Psoas muscle (tissue), 8 donors: ENCODE data around the gene CDK3. TPM values are rescaled to one million over a fixed set of nuclear protein-coding genes. Genes with fewer than 3 reads are reported as not detected.
A peak's percentile ranks its signal among the peaks of the same experiment; 100 is the strongest.

Experiments
- ATAC-seq, 4 donors: fragments of 200-7000 bp; cut with Tn5 transposase; one replicate each; pipeline ENCODE4 v1.9.1; 2020; ENCODE audit warnings: moderate library complexity in 3 of 4, mild to moderate bottlenecking in 2 of 4
- DNase-seq, 2 donors: peaks; one replicate each; pipeline ENCODE4 v3.0.0-alpha.2; 2020
- H3K27ac ChIP-seq: fragments of 200-600 bp; one replicate; pipeline ENCODE4 v1.8.0; 2022
- H3K27me3 ChIP-seq, 3 donors: fragments of 200-600 bp in 1 of 3; one replicate each; pipeline versions ENCODE4 v1.6.1 to v1.8.0; 2013 to 2022; ENCODE audit warnings: low read length in 2 of 3, mild to moderate bottlenecking in 2 of 3, moderate library complexity in 1 of 3; ENCODE audit not compliant: insufficient read depth in 3 of 3
- H3K36me3 ChIP-seq, 2 donors: fragments of 200-600 bp in 1 of 2; one replicate each; pipeline versions ENCODE4 v1.6.1 to v1.8.0; 2013 to 2022; ENCODE audit warnings: low read depth in 1 of 2, mild to moderate bottlenecking in 1 of 2, moderate library complexity in 1 of 2; ENCODE audit not compliant: insufficient read depth in 1 of 2
- H3K4me1 ChIP-seq: fragments of 200-600 bp; one replicate; pipeline ENCODE4 v1.8.0; 2022
- H3K4me3 ChIP-seq: fragments of 200-600 bp; one replicate; pipeline ENCODE4 v1.8.0; 2022; ENCODE audit warnings: mild to moderate bottlenecking
- H3K9me3 ChIP-seq: fragments of 200-600 bp; one replicate; pipeline ENCODE4 v1.8.0; 2022
- WGBS, 3 donors: extraction: QIAGEN DNeasy Blood & Tissue Kit; methylation state at CpG; one replicate each; pipeline versions ENCODE4 v1.1.6 to v1.1.7; 2013; 5-methylcytosine and 5-hydroxymethylcytosine counted together
- intact Hi-C, 2 donors: fragments of 100-400 bp; cut with DNase I; formaldehyde crosslinking; loops; one replicate each; pipeline versions ENCODE4 v1.11.0 to v1.14.2; 2022
- polyA plus RNA-seq, 3 donors: library from polyadenylated mRNA; stranded (reverse); fragments of 200-250 nt; gene quantifications; one replicate each; pipeline ENCODE4 v1.2.3, GENCODE V29; 2013
- total RNA-seq, 4 donors: library from RNA; stranded (reverse); fragmentation: NEBNext Ultra II Directional in 2 of 4; extraction: Animal tissue kit (Norgen Biotek cat#: 25700) in 2 of 4; gene quantifications; one replicate each; pipeline versions ENCODE4 v1.2.1 to v1.2.4, GENCODE V29; 2021 to 2023
- TF ChIP-seq, protein P1 (sequence below): fragments of 200-600 bp; IDR thresholded peaks from one replicate; pipeline ENCODE4 v1.8.0; 2022; ENCODE audit warnings: antibody characterized with exemption
- donor health status: healthy with polysubstance abuse.
- donor health status: DM: no; HTN: no; CAD: no; lungs with moderate emphysema.
- donor health status: Bipolar disorder and iron deficiency.
- donor health status: healthy.
- donor health status: DM: yes; HTN: yes; CAD: no.
- donor health status: DM: no; HTN: no; CAD: no.
- donor health status: DM: no; HTN: no; CAD: no.
- donor health status: DM: yes; HTN: yes; CAD: no.

CDK3 gene
- total and polyA plus RNA-seq, 7 donors = 0.47 to 1.9 (median 0.64) TPM

DNA sequence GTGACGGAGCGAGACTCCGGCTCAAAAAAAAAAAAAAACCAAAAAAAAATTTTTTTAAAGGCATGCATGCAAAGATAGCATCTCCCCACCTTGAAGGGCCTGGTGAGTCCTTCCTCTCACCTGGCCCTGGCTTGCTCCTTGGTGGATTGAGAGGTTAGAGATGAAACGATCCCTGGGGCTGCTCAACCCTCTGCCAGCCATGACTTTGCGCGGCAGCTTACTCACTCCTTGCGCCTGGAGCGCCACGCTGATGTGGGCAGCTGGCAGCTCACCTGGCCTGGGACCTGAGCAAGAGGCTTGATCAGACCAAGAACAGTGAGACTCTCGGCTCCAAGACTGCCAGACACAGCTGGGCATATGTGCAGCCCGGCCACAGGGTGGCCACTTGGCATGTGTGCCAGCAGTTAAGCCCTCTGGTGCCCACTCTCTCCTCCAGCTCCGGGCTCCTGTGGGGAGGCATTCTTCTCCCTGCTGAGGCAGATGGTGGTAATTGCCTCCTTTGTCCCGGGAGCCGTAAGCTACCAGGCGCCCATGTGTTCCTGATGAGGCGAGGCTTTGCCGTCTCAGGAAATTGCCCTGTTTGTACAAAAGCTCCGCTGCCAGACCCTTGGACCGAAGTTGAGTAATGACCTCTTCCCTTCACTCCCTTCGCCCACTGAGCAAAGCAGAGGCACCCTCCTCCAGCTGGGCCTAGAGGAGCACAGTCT is 31.6 kb downstream of the CDK3 start:
- 68 to 72% (median 70%) methylated on average over 19 to 20 of the region's 20 CpGs for WGBS, 3 donors
- ATAC-seq = peak in 2 of 4 donors; percentile 27 to 30
- TF ChIP-seq, protein P1, sequence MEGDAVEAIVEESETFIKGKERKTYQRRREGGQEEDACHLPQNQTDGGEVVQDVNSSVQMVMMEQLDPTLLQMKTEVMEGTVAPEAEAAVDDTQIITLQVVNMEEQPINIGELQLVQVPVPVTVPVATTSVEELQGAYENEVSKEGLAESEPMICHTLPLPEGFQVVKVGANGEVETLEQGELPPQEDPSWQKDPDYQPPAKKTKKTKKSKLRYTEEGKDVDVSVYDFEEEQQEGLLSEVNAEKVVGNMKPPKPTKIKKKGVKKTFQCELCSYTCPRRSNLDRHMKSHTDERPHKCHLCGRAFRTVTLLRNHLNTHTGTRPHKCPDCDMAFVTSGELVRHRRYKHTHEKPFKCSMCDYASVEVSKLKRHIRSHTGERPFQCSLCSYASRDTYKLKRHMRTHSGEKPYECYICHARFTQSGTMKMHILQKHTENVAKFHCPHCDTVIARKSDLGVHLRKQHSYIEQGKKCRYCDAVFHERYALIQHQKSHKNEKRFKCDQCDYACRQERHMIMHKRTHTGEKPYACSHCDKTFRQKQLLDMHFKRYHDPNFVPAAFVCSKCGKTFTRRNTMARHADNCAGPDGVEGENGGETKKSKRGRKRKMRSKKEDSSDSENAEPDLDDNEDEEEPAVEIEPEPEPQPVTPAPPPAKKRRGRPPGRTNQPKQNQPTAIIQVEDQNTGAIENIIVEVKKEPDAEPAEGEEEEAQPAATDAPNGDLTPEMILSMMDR = no peak
- H3K4me1 ChIP-seq = no peaks in the 10 kb centered on the region
- H3K4me3 ChIP-seq = no peak overlapping the region
- peaks cover 0 to 2% of the 10 kb centered on the region in 2 donors for H3K36me3 ChIP-seq
- intact Hi-C loops = no loop called here
- H3K27me3 ChIP-seq = peaks cover 0 to 1% (median 0%) of the 10 kb centered on the region in 3 donors
- peak in 1 of 2 donors; percentile 9 for DNase-seq
- H3K27ac ChIP-seq = no peak overlapping the region
- H3K9me3 ChIP-seq = no peaks in the 10 kb centered on the region

DNA sequence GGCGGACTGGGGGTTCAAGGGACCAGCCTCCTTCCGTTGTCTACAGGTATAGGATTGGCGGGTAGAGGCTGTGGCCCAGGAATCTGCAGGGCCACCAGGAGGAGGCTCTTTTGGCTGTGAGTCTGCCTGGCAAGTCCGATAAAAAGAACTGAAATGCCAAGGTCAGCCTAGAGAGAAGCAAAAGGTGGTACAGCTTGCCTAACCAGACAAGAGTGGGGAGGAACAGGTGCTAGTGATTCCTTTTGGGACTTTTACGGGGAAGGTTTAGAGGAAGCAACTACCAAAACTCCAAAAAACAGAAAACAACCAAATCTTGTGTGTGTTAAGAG is 32.1 kb downstream of the CDK3 start:
- Histone ChIP-seq H3K4me3 (no peak overlapping the region), H3K9me3 (no peaks in the 10 kb centered on the region), H3K27me3 (no peaks in the 10 kb centered on the region), H3K4me1 (no peaks in the 10 kb centered on the region), H3K27ac (no peak overlapping the region), H3K36me3 (peaks cover 0 to 7% of the 10 kb centered on the region in 2 donors)
- DNase-seq (peak in 1 of 2 donors; percentile 9), ATAC-seq (no peak)
- TF ChIP-seq, protein P1 = no peak
- 85 to 94% (median 90%) methylated on average over 5 of the region's 5 CpGs for WGBS, 3 donors
- intact Hi-C loops = no loop called here

DNA sequence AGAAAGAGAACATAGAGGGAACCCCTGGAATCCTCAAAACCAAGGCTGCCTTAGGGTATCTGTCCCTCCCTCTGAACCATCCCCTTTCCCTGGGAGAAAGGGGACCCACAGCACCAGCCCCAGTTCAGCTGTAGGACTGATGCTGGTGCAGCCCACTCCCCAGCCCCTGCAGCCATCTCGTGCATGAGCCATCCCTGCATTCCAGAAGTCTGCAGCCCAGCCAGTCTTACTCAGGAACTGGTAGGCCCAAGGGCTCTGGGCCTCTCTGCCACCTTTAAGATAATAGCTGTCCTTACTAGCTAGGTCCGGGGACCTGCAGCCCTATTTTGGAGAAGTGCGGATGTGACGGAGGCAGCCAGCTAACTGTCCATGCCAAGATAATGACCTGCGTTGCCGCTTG is 32.5 kb downstream of the CDK3 start:
- WGBS, 3 donors = 94 to 95% (median 94%) methylated on average over 6 of the region's 6 CpGs
- intact Hi-C loops = no loop called here
- peaks cover 0 to 11% of the 10 kb centered on the region in 2 donors for H3K36me3 ChIP-seq
- DNase-seq (no peak), ATAC-seq (no peak)
- no peaks in the 10 kb centered on the region for H3K9me3 ChIP-seq
- no peaks in the 10 kb centered on the region for H3K27me3 ChIP-seq
- TF ChIP-seq, protein P1 = no peak
- no peaks in the 10 kb centered on the region for H3K4me1 ChIP-seq
- H3K27ac ChIP-seq = no peak overlapping the region
- no peak overlapping the region for H3K4me3 ChIP-seq

DNA sequence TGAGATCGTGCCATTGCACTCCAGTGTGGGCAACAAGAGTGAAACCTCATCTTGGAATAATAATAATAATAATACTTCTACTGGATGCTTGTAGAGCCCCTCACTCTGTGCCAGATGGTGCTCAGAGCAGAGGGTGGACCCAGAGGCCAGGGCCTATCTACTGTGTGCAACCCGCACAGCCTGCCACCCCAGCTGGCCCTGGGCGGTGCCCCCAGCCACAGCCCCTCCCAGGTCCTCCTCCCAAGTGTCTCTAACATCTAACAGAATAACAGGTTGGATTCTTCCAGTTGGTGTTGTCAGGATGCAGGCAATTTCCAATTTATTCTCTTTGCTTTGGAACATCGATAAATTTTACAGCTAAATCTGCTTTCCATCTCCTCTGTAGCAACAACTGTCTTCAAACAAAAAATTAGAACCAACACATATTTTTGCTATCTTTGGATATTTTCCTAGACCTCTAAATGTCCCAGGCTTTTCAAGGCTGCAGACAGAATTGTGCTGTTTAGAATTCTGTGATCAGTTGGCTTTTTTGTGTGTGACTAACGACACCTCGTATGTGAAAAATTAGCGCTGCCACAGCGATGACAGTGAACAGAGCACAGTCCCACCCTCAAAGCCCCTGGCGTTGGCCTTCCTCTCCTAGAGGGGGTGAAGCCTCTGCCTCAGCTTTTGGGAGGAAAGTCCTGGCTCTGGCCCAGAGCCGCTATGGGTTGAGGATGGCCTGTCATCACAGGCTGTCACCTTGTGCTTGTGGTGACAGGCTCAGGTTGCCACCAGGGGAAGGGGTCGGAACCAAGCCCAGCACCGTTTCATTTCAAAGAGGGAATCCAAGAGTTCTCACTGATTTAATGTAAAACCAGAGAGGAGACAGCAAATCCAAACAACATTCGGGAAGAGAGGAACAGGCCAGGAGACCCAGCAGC is 34.0 kb downstream of the CDK3 start:
- Histone ChIP-seq H3K36me3 (peaks cover 0 to 27% of the 10 kb centered on the region in 2 donors), H3K27ac (no peak overlapping the region), H3K4me3 (no peak overlapping the region), H3K27me3 (no peaks in the 10 kb centered on the region), H3K9me3 (no peaks in the 10 kb centered on the region), H3K4me1 (no peaks in the 10 kb centered on the region)
- TF ChIP-seq, protein P1 = no peak
- intact Hi-C loops = no loop called here
- DNase-seq = no peak
- ATAC-seq = no peak
- WGBS, 3 donors = 82 to 85% (median 85%) methylated on average over 13 of the region's 13 CpGs
